NB4 (cell line): ENCODE results near the gene PEF1.

Source experiments
- DNase-seq: peaks from one replicate; pipeline ENCODE4 v3.0.0; 2010; ENCODE audit warnings: low read depth
- H3K4me3 ChIP-seq: one replicate; pipeline ENCODE4 v1.5.1; 2011; ENCODE audit warnings: mild to moderate bottlenecking, low read depth, low read length, moderate library complexity
- MYC ChIP-seq: IDR thresholded peaks from 2 replicates; pipeline ENCODE4 v1.6.1; 2011; ENCODE audit warnings: low read depth, low read length
- POLR2A ChIP-seq: IDR thresholded peaks from 2 replicates; pipeline ENCODE4 v1.6.1; 2011; ENCODE audit warnings: mild to moderate bottlenecking; ENCODE audit not compliant: insufficient read length; ENCODE audit errors: extremely low read depth
- TF ChIP-seq, protein P1 (sequence below): IDR thresholded peaks from 2 replicates; pipeline ENCODE4 v1.6.1; 2011; ENCODE audit warnings: low read depth, low read length
- TF ChIP-seq, protein P2 (sequence below): IDR thresholded peaks from one replicate; pipeline ENCODE4 v1.5.1; 2012; ENCODE audit warnings: low read depth, low read length

PEF1 gene

DNA sequence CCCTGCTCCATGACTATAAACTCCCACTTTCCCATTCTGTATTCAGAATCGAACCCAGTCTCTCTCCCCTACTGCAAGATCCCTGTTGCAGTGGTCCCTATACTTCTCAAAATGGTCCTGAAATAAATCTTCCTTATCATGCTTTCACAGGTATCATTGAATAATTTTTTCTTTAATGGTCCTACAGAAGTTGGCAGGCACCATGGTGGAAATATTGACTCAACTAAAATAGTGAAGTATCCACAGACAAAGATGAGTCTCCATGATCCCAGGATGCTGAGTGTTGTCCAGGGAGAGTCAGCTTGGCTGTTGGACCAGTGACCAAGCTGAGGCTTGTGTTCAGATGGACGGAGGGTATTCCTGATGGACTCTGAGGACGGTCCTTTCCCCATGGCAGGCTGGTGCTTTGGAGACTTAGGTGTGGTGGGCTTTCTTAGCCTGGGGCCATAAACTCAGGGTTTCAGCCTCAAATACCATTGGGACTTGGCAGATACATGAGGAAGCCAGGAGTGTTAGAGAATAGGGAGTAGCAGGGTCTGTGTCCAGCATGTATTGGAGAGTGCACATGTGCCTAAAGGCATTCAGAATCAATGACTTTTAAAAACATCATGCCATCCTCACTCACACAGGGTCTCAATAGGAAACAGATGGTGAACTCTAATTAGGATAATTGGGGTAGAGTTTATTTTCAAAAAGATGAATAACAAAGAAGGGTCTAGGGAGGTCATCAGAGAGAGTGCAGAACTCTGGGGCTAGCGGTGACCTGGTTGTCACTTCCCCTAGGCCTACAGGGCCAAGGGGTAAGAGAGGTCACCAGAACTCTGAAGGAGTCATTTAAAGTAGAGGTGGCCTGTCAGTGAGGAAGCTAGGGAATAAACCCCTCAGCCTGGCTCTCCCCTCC, 48.6 kb downstream of the PEF1 start:
- no peak for DNase-seq
- TF ChIP-seq, protein P1, sequence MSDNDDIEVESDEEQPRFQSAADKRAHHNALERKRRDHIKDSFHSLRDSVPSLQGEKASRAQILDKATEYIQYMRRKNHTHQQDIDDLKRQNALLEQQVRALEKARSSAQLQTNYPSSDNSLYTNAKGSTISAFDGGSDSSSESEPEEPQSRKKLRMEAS = no peak
- TF ChIP-seq POLR2A = no peak
- no peak for TF ChIP-seq MYC
- TF ChIP-seq, protein P2, sequence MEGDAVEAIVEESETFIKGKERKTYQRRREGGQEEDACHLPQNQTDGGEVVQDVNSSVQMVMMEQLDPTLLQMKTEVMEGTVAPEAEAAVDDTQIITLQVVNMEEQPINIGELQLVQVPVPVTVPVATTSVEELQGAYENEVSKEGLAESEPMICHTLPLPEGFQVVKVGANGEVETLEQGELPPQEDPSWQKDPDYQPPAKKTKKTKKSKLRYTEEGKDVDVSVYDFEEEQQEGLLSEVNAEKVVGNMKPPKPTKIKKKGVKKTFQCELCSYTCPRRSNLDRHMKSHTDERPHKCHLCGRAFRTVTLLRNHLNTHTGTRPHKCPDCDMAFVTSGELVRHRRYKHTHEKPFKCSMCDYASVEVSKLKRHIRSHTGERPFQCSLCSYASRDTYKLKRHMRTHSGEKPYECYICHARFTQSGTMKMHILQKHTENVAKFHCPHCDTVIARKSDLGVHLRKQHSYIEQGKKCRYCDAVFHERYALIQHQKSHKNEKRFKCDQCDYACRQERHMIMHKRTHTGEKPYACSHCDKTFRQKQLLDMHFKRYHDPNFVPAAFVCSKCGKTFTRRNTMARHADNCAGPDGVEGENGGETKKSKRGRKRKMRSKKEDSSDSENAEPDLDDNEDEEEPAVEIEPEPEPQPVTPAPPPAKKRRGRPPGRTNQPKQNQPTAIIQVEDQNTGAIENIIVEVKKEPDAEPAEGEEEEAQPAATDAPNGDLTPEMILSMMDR = no peak
- no peak overlapping the region for H3K4me3 ChIP-seq

DNA sequence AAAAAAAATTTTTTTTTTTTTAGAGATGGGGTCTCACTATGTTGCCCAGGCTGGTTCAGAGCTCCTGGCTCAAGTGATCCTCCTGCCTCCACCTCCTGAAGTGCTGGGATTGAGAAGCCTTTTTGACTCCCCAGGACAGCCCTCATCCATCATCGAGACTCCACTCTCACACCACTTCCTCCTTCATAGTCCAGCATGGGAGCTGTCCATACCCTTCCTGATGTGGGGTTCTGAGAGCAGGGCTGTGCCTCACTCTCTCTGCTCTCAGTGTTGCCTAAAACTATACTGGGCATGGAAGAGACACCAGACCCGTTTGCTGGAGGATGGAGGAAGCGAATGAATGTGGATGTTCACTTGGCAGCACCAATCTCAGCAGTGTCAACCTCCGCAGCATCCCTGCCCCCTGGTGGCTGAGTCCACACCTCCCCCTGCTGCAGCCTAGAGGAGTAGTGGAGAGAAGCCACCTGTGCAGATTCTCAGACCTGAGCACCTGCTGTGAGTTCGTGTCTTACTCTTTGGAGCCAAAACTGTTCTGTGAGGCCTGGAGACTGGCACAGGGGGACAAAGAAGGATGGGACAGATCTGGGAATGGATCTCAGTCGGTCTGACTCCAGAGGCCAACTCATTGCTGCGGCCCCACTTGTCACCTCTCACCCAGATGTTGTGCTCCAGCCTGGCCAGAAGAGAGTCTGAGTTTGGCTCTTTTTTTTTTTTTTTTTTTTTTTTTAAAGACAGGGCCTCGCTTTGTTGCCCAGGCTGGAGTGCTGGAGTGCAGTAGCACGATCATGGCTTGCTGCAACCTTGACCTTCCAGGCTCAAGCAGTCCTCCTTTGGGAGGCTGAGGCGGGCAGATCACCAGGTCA, 50.7 kb downstream of the PEF1 start:
- DNase-seq = peak; percentile 71
- no peak overlapping the region for H3K4me3 ChIP-seq
- no peak for TF ChIP-seq MYC
- TF ChIP-seq, protein P1 = no peak
- TF ChIP-seq, protein P2 = peak; percentile 92
- TF ChIP-seq POLR2A = no peak

DNA sequence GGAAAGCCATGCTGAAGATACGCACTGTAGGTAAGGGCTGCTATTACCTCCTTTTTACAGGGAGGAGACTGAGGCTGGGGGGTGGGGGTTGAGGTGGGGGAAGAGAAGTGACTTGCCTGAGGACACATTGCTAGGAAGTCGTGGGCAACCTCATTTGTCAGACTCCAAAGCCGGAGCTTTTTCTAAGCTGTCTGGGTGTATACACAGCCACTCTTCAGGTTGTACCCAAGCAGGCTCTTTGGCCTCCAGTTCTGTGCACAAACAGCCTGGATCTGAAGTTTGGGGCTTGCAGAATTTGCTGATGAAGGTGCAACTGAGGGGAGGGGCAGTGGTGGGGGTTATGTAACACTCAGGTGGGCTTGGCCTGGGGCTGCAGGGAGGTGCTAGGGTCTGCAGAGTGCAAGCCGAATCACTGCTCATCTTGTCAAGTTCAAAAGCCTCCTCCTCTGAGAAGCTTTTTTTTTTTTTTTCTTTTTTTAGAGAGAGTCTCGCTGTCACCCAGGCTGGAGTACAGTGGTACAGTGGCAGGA, 51.5 kb downstream of the PEF1 start:
- no peak for DNase-seq
- TF ChIP-seq POLR2A (no peak), MYC (no peak)
- TF ChIP-seq, protein P2 = no peak
- TF ChIP-seq, protein P1 = no peak
- no peak overlapping the region for H3K4me3 ChIP-seq

DNA sequence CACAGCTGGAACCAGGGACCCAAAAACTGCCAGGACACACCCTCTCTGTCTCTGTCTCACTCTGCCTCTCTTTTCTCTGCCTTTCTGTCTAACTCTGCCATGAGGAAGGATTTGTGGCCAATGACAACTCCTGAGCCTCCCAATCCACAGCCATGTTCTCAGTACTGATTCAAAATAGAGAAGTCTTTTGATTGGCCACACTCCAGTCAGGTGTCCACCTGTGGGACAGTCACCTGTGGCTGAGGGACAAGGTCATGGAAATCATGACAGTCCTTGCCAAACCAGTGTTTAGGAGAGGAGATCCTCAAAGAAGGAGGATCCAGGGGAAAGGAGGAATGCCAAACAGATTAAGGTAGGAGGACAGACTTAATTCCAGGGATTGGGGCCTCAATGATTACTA, 52.5 kb downstream of the PEF1 start:
- no peak for DNase-seq
- no peak overlapping the region for H3K4me3 ChIP-seq
- TF ChIP-seq, protein P1 = no peak
- TF ChIP-seq, protein P2 = no peak
- TF ChIP-seq POLR2A (no peak), MYC (no peak)

DNA sequence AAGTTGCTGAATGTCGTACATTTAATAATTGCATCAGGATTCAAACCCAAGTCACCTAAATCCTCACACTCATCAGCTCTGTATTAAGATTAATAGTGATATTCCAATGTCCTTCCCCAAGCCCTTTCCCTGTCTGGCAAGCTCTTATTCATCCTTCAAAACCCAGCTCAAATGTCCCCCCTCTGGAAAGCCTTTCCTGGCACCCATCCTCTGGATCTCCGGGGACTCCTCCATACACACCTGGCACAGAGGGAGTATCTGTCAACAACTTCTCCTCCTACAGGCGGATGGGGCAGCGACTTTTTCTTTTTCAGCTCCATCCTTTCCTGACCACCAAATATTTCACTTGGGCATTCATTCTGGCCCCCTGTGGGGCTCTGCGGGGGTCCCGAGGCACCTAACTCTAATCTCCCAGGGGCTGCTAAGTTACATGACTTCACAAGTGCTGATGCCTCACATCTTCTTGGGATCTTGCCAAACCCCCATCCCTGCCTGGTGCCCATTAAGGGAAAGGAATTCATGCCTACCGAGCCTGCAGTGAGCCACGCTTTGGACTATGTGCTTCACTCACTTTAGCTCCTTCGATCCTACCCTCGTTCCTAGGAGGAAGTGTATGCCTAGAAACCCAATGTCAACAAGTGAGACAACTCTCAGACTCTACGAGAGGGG, 53.1 kb downstream of the PEF1 start:
- TF ChIP-seq, protein P1 = no peak
- no peak for TF ChIP-seq MYC
- TF ChIP-seq POLR2A = no peak
- TF ChIP-seq, protein P2 = no peak
- DNase-seq = no peak
- H3K4me3 ChIP-seq = no peak overlapping the region
